Left renal pelvis (tissue), 4 donors: Measurements from ENCODE around the gene SMIM10L2A. TPM values are rescaled to one million over a fixed set of nuclear protein-coding genes. Genes with fewer than 3 reads are reported as not detected.
"Not testable (repeated sequence)": the region's sequence is repeated elsewhere in the genome, so short reads cannot be mapped to it uniquely, and the experiment has no call there.

ENCODE experiments used
- DNase-seq, 4 donors: peaks; one replicate each; pipeline ENCODE4 v3.0.0-alpha.2; 2013; ENCODE audit warnings: low read depth in 4 of 4, low spot score in 3 of 4
- polyA plus RNA-seq, 4 donors: library from polyadenylated mRNA; unstranded; fragments of 120-200 nt; gene quantifications; one replicate each; pipeline ENCODE4 v1.2.1, GENCODE V29; 2013; ENCODE audit not compliant: insufficient read length in 4 of 4

SMIM10L2A gene
- polyA plus RNA-seq, 4 donors: 3.3 to 10.3 (median 9.5) TPM

- peak; percentile 47 to 60 (median 58) for DNase-seq
Observed at GRCh38 chrX:135421537-135421931, 210 bp upstream of the SMIM10L2A start.

DNA sequence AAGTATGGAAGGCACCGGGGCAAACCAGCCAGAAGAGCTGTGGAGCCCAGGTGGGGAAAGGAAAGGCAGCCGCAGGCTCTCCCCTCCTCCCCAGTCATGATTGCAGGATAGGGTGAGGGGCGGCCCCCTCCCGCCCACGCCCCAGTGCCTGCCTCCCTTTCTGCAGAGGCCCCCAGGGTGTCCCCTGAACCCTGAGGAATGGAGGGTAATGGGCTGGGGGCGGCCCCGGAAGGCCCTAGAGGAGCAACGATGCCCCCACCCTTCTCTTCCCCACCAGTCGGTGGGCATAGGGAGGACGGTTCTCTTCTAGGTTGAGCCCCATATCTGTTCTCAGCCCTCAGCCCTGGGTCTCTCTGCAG is 1.0 kb downstream of the SMIM10L2A start:
- not testable (repeated sequence) for DNase-seq

- not testable (repeated sequence) for DNase-seq
Observed at GRCh38 chrX:135423173-135423864, 1.6 kb downstream of the SMIM10L2A start.

DNA sequence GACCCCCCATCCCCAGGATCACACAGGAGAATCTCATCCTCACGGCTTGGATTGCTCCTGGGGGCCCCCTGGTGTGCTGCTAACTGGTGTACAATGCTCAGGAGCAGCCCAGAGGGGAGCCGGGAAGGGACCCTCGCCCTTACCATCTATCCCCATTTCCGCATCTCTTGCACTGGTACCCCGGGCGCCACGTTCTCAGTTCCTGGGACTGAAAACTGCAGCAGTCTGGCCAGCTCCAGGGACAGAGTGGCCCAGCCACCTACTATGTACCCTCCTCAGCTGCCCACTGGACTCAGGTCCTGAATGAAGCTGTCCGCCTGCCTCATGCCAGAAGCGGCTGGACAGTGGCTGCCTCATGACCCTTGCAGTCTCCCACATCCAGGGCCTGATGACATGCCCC is 2.7 kb downstream of the SMIM10L2A start:
- DNase-seq: no peak

GRCh38 chrX:135425026-135425965 is 3.6 kb downstream of the SMIM10L2A start:
- no peak for DNase-seq

GRCh38 chrX:135429429-135429828 is 7.7 kb downstream of the SMIM10L2A start:
- no peak for DNase-seq

DNA sequence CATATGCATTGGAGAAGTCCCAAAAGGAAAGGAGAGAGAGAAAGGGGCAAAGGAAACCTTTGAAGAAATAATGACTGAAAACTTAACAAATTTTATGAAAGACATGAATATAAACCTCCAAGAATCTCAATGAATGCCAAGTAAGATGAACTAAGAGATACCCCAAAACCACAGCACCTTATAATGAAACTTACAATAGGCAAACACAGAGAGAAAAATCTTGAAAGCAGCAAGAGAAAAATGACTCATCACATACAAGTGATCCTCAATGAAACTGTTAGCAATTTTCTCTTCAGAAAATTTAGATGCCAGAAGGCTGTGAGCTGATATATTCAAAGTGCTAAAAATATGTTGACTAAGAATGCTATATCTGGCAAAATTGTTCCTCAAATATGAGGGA is 10.1 kb downstream of the SMIM10L2A start:
- DNase-seq: no peak

- no peak for DNase-seq
Observed at GRCh38 chrX:135432453-135432852, 10.7 kb downstream of the SMIM10L2A start.

DNA sequence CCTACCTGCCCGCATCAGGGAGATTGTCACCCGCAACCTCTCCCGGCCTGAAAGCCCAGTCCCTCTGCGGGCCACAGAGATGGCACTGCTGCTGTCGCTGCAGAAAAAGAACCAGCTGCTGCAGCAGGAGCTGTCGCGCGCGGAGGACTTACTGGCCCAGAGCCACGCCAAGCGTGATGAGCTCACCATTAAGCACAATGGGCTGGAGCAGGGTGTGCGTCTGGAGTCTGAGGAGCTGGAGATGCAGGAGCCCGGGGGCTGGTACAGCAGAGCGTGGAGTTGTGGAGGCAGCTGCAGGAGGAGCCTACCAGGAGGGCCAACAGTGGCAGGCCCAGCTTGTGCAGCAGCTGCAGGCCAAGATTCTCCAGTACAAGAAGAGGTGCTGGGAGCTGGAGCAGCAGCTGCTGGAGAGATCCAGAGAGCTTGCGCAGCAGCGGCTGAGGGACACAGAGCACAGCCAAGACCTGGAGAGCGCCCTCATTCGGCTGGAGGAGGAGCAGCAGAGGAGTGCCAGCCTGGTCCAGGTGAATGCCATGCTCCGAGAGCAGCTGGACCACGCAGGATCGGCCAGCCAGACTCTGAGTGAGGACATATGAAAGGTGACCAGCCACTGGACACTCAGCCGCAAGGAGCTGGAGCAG is 11.3 kb downstream of the SMIM10L2A start:
- DNase-seq: no peak

GRCh38 chrX:135433531-135434257 is 11.9 kb downstream of the SMIM10L2A start:
- DNase-seq: no peak

GRCh38 chrX:135434258-135435138 is 12.8 kb downstream of the SMIM10L2A start:
- no peak for DNase-seq

- no peak for DNase-seq
Observed at GRCh38 chrX:135435139-135435922, 13.6 kb downstream of the SMIM10L2A start.

DNA sequence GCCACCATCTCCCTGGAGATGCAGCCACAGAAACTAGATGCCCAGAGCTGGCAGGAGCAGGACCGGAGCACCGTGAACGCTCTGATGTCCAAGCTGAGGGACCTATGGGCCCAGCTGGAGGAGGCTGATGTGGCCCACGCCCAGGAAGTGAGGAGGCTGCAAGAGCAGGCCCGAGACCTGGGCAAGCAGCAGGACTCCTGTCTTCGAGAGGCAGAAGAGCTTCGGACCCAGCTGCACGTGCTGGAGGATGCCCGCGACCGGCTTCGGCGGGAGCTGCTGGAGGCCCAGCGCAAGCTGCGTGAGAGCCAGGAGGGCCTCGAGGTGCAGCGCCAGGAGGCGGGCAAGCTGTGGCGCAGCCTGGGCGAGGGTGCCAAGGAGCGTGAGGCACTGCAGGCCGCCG is 14.2 kb downstream of the SMIM10L2A start:
- no peak for DNase-seq

DNA sequence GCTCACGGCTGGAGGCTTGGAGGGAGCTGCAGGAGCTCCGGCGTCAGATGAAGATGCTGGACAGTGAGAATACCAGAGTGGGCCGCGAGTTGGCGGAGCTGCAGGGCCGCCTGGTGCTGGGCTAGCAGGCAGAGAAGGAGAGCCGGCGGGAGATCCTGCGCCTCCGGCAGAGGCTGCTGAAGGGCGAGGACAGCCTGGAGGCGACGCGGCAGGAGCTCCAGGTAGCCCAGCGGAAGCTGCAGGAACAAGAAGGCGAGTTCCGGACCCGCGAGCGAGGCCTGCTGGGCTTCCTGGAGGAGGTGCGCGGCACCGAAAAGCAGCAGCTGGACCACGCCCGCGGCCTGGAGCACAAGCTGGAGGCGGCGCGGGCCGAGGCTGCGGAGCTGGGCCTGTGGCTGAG is 14.7 kb downstream of the SMIM10L2A start:
- DNase-seq: no peak

DNA sequence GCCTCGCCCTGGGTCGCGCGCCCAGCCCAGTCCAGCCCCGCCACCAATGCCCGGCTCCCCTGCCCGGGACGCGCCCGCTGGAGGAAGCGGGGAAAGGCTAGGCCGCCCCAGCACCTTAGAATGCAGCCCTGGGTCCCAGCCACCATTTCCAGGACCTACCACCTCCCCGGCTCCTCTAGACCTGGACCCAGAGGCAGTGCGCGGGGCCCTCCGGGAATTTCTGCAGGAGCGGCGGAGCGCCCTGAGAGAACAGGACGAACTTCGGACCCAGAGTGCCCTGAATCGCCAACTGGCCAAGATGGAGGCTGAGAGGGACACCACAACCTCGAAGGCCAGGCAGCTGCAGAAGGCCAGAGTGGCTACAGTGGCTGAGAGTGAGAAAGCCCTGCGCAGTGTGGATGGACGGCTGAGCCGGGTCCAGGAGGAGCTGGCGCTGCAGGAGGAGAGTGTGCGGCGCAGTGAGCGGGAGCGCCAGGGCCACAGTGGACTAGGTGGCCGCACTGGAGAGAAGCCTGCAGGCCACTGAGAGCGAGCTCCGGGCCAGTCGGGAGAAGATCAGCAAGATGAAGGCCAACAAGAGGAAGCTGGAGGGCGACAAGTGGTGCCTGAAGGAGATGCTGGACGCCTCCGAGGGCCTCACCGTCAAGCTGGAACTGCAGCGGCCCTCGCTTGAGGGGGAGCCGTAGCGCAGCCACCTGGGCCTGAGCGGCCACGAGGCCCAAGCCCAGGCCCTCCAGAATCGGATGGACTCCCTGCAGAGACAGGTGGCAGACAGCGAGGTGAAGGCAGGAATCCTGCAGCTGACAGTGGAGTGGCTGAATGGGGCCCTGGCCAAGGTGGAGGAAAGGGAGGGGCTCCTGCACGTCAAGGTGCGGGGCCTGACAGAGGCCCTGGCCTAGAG is 15.5 kb downstream of the SMIM10L2A start:
- DNase-seq: no peak

GRCh38 chrX:135437867-135438733 is 16.4 kb downstream of the SMIM10L2A start:
- DNase-seq: no peak

- DNase-seq: no peak
Observed at GRCh38 chrX:135438734-135439043, 16.9 kb downstream of the SMIM10L2A start.
